Measurements from ENCODE around the gene NEB.

Gene NEB, protein sequence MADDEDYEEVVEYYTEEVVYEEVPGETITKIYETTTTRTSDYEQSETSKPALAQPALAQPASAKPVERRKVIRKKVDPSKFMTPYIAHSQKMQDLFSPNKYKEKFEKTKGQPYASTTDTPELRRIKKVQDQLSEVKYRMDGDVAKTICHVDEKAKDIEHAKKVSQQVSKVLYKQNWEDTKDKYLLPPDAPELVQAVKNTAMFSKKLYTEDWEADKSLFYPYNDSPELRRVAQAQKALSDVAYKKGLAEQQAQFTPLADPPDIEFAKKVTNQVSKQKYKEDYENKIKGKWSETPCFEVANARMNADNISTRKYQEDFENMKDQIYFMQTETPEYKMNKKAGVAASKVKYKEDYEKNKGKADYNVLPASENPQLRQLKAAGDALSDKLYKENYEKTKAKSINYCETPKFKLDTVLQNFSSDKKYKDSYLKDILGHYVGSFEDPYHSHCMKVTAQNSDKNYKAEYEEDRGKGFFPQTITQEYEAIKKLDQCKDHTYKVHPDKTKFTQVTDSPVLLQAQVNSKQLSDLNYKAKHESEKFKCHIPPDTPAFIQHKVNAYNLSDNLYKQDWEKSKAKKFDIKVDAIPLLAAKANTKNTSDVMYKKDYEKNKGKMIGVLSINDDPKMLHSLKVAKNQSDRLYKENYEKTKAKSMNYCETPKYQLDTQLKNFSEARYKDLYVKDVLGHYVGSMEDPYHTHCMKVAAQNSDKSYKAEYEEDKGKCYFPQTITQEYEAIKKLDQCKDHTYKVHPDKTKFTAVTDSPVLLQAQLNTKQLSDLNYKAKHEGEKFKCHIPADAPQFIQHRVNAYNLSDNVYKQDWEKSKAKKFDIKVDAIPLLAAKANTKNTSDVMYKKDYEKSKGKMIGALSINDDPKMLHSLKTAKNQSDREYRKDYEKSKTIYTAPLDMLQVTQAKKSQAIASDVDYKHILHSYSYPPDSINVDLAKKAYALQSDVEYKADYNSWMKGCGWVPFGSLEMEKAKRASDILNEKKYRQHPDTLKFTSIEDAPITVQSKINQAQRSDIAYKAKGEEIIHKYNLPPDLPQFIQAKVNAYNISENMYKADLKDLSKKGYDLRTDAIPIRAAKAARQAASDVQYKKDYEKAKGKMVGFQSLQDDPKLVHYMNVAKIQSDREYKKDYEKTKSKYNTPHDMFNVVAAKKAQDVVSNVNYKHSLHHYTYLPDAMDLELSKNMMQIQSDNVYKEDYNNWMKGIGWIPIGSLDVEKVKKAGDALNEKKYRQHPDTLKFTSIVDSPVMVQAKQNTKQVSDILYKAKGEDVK (N-terminal part only)

DNA sequence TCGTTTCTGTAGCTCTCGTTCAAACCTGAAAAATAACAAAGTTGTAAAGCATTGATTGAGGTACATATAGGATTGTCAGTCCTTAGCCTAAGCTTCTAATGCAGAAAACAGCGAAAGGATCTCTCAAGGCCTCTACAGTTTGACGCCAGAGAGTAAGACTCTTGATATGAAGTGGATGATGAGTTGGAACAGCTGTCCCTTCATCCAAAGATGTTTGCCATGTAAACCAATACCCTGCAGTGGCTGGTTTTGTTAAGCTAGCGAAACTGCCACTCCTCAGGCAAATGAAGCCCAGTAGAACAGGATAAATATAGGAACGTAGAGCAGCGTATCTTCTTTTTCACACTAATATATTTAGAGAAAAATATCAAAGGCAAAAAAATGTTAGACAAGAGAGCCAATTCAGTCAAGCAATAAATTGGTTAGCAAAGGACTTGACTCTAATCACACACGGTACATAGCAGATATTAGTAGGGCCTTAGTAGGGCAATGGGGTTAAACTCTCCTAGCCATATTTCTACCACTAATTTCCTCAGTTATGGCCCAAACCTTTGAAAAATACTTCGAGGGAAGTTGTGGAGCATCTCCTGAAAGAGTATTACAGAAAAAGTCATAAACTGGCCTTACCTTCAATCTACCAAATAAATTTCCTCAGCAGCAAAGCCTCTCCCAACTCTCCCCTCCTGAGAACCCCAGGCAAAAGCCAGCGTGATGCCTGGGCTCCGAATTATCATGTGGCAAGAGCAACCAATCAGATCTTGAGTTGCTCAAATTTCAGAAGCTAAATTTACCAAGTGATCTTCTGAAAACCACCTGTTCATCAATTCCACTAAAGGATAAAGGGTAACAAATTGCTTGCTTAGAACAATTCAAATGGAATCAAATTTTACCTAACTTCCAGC is at the start of gene NEB:
TSS of gene NEB (minus strand) at position 706 of the 902 bp plus-strand sequence. CDS start 1,320 bp downstream, outside the sequence.
- no peak for DNase-seq (ENCODE audit: low read depth, low spot score)

DNA sequence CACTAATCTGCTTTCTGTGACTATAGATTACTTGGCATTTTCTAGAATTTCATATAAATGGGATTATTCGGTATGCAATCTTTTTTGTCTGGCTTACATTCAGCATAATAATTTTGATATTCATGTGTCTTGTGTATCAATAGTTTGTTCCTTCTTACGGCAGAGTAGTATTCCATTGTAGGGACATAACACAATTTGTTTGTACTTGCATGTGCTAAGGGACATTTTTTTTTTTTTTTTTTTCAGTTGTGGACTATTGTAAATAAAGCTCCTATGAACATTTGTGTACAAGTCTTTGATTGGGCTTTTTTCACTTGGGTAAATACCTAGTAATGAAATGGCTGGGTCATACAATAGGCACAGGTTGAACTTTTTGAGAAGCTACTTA is 48.9 kb upstream of the NEB start:
- no peak for DNase-seq (ENCODE audit: low read depth, low spot score)

DNA sequence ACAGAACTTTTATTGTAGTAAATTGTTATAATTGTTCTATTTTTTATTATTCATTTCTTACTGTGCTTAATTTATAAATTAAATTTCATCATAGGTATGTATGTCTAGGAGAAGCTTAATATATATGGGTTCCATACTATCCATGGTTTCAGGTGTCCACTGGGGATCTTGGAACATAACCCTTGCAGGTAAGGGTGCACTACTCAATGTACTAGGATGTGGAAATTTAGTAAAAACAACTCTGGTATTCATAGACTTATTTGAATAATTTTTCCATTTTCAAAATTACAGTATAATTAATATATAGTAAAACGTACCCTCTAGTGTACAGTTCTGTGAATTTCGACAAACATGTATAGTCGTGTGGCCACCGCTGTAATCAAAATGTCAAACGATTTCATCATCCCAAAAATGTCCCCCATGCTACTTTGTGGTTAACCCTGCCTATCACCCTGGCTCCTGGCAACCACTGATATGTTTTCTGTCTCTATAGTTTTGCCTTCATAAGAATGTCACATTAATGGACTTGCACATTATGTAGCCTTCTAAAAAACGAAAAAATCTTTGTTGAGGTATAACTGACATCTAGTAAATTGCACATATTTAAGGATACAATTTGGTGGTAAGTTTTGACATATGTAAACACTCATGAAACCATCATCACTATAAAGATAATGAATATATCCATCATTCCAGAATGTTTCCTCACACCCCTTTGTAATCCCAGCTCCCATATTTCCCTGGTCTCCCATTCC is 48.3 kb upstream of the NEB start:
- no peak for DNase-seq (ENCODE audit: low read depth, low spot score)

DNA sequence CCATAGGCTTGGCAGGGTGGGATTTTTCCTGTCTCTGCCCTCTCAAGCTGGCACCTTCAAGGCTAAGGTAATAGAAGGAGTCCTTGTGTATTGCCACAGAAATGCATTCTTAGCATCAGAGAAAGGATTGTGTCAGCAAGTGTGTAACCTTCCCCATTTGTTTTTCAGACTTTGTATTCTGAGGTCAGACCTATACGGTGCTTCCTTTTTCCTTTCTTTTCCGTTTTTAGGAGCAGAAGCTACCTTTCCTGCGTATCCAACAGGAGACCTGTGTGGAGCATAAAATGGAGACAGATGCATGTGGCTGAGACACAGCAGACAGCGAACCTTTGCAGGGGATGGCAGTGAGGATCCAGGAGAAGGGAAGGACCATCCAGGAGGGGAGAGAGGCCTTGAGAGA is 47.4 kb upstream of the NEB start:
- no peak for DNase-seq (ENCODE audit: low read depth, low spot score)

DNA sequence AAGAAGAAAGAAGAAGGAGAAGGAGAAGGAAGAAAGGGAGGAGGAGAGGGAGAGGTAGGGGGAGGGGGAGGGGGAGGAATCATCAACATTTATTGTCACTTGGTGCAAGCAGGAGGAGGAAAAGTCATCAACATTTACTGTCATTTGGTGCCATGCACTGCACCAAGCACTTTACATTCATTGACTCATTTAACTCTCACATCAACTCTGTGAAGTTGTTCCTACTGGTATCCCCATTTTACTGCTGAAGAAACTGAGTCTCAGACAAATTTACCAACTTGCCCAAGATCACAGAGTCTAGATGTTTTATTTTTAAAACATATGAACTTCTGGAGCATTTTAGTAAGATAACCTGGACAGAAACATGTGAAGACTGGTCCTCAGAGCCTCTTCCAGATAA is 46.7 kb upstream of the NEB start:
- no peak for DNase-seq (ENCODE audit: low read depth, low spot score)

DNA sequence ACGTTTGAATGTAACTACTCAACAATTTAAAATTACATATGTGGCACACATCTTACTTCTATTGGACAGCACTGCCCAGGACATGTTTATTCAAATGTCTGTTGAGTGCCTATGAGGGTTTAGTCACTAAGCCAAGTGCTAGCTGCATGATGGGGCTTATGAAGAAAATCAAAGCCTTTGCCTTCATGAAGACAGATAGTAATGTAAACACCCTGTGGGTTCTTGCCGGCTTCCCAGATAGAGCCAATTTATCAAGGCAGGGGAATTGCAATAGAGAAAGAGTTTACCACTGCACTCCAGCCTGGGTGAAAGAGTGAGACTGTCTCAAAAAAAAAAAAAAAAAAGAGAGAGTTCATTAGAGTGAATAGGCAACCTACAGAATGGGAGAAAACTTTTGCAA is 43.7 kb upstream of the NEB start:
- no peak for DNase-seq (ENCODE audit: low read depth, low spot score)

DNA sequence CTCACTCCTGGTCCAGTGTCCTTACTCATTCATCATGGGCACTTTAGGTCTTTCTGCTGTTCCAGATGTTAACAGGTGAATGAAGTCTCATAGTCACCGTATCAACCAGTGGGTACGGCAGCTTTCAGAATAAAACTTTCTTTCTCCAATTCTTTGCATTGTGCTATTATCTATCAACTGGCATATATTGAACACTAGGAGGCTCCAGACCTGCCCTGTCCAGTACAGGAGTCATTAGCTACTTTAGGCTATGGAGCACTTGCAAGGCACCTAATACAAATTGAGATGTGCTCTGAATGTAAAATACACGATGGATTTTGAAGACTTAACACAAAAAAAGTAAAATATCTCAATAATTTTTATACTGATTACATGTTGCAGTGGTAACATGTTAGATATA is 43.2 kb upstream of the NEB start:
- no peak for DNase-seq (ENCODE audit: low read depth, low spot score)

DNA sequence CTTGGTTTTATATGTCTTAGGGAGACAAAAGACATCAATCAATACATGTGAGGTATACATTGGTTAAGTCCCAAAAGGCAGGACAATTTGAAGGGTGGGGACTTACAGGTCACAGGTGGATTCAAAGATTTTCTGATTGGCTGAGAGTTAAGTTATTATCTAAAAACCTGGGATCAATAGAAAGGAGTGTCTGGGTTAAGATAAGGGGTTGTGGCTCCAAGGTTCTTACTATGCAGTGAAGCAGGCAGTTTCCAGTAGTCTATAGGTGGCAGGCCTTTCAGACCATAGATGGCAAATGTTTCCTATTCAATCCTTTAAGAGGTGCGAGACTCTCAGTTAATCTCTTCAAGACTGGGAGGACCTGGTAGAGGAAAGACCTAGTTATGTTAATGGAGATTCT is 42.1 kb upstream of the NEB start:
- no peak for DNase-seq (ENCODE audit: low read depth, low spot score)

DNA sequence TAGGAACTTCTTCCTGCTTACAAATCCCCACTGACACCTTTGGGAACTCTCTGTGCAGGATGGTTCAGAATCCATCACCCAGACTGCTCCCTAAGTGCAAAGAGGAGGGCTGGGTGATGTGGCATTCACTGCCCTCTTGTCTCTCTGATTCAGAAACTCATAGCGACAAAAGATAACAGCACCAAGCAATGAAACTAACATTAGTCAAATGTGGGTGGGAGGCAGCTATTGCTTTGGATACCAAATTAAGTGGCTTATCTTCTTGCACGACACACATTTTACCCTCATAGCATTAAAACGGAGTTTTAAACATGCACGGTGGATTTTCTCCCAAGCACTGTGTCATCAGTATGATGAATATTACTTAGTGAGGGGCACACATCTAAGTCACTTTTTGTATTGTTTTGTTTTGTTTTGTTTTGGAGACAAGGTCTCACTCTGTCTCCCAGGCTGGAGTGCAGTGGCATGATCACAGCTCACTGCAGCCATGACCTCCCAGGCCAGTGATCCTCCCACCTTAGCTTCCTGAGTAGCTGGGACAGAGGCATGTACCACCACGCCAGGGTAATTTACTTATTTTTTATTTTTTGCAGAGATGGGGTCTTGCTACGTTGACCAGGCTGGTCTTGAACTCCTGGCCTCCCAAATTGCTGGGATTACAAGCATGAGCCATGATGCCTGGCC is 40.9 kb upstream of the NEB start:
- no peak for DNase-seq (ENCODE audit: low read depth, low spot score)

DNA sequence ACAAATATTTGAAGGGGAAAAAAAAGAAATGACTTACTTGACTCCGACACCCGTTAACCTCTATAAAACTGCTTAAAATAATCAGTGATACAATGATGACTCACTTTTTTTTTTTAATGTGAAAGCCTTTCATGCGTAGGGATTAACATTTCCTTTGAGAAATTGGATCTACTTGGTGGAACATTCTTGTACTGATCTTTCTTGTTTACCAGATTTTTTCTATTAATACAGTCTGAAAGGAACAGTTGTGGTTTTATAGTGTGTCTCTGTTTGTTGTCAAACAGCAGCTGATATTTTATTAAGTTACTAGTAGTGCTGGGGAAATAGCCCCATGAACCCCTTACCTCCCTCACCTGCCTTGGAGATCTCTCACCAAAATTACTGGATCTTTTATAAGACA is 40.2 kb upstream of the NEB start:
- DNase-seq (ENCODE audit: low read depth, low spot score) = no peak

DNA sequence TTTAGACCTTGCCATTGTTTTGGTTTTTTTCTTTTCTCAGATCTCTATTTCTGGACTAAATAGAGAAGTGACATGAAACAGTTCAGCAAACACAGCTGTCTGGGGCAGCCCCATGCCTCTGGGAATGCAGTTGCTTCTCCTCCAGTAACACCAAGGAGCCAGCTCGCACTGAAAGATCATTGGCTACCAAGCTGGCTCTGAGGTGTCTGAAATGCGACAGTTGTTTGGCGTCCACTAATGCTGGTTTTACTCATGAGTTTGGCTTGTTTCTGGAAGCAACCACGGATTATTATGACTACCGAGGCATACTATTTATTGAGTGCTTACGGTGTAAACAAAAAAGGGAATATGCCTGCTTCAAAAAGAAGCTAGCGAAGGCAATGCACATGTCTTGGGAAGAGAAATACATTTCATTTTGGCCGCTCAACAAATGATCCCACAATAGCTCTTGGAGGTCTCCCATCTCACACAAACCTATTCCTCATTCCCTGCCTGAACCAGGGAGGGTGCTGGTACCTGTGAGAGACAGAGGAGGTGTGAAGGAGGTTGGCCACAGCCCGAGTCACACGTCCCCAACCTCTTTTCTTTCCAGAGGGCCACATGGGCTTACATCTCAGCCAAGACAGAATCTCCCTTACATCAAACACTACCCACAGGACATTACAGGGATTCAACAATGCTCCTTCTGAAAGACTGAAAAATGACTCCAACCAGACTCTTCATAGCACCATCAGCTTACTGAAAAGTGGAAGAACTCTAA is 37.5 kb upstream of the NEB start:
- no peak for DNase-seq (ENCODE audit: low read depth, low spot score)

DNA sequence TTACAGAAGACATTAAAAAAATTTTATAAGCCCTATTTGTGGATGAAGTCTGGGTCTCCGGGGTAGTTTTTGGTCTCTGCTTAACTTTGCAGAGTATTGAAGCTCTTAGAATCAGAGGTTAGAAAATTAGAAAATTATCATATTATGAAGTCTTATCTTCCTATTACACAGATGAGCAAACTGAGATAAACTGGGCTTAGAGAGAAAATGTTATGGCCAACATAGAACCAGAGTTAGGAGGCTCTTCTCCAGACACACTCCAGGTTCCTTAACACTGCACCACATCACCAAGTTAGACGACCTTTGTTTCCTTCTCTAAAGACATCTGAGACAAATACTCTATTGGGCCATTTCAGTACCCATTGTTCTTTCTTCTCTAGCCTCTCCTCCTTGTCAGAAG is 36.7 kb upstream of the NEB start:
- DNase-seq (ENCODE audit: low read depth, low spot score) = no peak

DNA sequence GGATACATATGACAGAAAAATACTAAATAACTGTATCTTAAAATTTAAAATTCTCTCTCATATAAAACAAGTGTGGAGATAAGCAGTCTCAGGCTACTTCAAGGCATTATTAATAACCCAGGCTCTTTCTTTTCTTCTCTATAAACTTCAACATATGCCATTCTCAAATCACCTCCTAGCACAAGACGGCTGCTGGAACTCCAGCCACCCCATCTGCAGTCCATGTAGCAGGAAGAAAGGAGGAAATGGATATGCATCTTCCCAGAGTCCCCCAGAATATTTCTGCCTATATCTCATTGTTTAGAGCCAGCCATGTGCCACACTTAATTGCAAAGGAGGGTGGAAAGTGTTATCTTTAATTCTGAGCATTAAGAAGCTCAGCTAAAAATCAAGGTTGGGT is 35.3 kb upstream of the NEB start:
- no peak for DNase-seq (ENCODE audit: low read depth, low spot score)

DNA sequence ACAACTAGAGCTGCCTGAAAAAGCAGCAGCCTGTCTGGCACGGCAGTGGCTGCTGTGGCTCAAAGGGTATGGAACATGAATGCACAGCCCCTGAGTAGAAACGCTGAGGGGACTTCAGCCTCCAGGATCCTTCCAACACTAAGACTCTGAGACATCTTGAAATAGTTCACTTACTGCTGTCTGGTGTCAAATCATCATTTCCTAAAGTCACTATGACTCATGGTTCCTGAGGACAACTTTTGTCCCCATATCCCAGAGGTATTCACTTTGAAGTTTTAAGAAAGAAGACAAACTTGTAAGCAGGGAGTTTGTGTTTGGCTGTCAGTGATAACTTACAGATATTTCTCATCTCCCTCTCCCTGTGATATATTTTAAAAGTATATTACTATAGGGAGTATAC is 33.3 kb upstream of the NEB start:
- no peak for DNase-seq (ENCODE audit: low read depth, low spot score)

DNA sequence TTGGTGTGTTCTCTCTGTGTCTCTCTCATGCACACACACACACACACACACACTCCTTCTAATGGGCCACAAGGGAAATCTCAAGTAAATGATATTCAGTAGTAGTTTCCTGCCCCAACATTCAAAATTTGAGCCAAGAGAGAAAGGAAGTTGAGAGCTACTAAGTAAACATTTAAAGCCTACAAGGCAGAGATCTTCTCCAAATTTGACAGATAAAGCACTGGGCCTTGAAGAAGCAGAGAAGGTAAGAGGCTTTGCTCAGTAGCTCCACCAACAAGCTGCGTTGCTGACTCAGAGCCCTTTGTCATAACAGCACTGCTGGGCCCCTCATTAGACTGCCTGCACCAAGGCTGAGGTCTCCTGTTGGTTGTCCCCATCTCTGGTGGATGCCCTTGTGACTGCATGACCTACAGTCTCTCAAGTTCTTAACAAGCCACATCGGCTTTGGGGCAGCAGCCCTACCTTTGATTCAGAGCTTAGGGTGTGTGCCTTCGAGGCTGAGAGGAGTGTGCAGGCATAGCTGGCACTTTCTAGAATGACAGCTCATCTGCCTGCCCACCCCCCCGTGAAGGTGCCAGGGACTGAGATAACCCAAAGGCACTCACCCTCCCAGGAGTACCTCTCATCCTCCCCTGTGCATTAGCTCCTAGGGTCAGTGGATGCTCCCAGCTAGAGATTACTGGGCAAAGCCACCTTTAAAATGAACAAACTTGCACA is 32.3 kb upstream of the NEB start:
- DNase-seq (ENCODE audit: low read depth, low spot score) = no peak

DNA sequence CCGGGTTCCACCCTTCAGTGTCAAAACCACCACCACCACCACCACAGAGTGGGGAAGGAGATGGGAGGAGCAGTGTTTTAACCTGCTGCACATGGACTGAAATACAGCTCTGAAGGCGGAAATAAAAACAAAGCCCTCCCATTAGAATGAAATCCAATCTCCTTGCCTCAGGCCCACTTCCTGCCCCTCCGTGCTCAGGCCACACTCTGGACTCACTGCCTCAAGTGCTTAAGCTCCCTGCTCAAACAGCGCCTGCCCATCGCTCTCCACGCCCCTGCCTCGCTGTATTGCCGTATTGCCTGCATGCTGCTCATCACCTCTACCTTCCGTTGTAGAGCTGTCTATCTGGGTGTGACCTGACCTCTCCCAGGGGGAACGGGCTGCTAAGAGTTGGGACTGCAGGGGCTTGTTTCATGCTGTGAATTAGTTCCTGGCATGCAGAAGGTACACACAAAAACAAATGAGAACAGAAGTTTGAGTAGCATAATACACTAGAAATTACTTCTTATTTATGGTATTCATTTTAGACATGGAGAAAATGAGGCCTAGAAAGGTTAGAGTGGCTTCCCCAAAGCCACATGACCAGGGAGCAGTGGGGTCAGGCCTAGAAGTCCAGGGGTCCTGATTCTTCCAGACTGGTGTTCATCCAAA is 31.6 kb upstream of the NEB start:
- DNase-seq (ENCODE audit: low read depth, low spot score) = no peak

DNA sequence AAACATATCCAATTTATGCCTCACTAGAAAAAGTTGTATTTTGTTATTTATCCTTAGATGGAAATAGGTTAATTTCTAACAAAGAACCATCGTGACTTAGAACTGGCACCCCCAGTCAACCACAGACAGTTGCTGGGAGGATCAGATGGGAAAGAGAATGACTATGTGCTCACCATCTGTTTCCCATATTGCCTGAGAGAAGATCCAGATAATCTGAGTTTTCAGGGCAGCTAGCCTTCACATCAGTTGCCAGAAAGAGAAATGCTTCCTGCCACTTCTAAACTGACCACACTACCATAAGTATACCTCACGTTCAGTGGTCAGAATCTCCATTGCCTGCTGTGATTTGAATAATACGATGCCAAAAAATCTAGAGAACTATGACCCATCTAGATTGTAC is 28.4 kb upstream of the NEB start:
- no peak for DNase-seq (ENCODE audit: low read depth, low spot score)

DNA sequence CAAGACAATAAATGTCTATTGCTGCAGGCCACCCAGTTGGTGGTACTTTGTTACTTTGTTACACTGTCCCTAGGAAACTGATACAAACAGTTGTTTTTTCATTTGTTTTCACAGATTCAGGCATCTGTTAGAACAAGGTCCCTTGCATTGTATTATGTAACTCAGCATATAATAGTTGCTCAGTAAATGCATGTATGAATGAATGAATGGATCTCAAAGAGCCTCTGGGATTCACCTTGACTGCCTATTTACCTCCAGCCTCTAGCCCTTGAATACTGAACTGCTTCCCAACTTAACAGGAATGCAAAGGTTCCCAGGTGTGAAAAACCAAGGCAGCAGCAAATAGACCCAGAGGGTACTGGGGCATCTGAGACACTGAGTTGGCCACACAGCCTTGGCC is 27.4 kb upstream of the NEB start:
- no peak for DNase-seq (ENCODE audit: low read depth, low spot score)

Data from activated naive CD8-positive, alpha-beta T cell treated with anti-CD3 and anti-CD28 coated beads, Interleukin-2, amount 50 U/mL, for 16 hours (primary cell).